ENCODE measurements around the gene PLA2G10. TPM values are rescaled to one million over a fixed set of nuclear protein-coding genes. Genes with fewer than 3 reads are reported as not detected.
"Not testable (repeated sequence)": the region's sequence is repeated elsewhere in the genome, so short reads cannot be mapped to it uniquely, and the experiment has no call there.

The PLA2G10 gene
- total and polyA plus RNA-seq, 8 donors = 0.20 to 18.6 (median 0.65) TPM

- intact Hi-C loops (cut with DNase I) = no loop called here
- H3K27me3 ChIP-seq = no peaks in the 10 kb centered on the region
- no peak overlapping the region for H3K4me3 ChIP-seq
Observed at GRCh38 chr16:14682121-14682520, 12.0 kb downstream of the PLA2G10 start.

GRCh38 chr16:14681115-14681514 lies 13.0 kb downstream of the PLA2G10 start:
- Histone ChIP-seq H3K36me3 (no peaks in the 10 kb centered on the region), H3K4me3 (no peak overlapping the region), H3K27ac (no peak overlapping the region), H3K27me3 (no peaks in the 10 kb centered on the region), H3K4me1 (no peaks in the 10 kb centered on the region), H3K9me3 (no peaks in the 10 kb centered on the region)
- DNase-seq = no peak
- no peak for TF ChIP-seq CTCF (IDR thresholded peaks at IDR 0.05)
- intact Hi-C loops (cut with DNase I) = no loop called here
- ATAC-seq = no peak

More at GRCh38 chr16:14682121-14682520, 12.0 kb downstream of the PLA2G10 start:
- TF ChIP-seq CTCF (IDR thresholded peaks at IDR 0.05) = no peak
- Histone ChIP-seq H3K4me1 (no peaks in the 10 kb centered on the region), H3K27ac (no peak overlapping the region), H3K36me3 (no peaks in the 10 kb centered on the region), H3K9me3 (no peaks in the 10 kb centered on the region)
- no peak for DNase-seq
- ATAC-seq = no peak

- H3K9me3 ChIP-seq; H3K27me3 ChIP-seq; H3K36me3 ChIP-seq; H3K4me3 ChIP-seq; DNase-seq; intact Hi-C loops (cut with DNase I); H3K27ac ChIP-seq; ATAC-seq; H3K4me1 ChIP-seq: not testable (repeated sequence)
Observed at GRCh38 chr16:14680396-14680795, 13.7 kb downstream of the PLA2G10 start.

GRCh38 chr16:14678748-14679497 lies 15.2 kb downstream of the PLA2G10 start:
- no peaks in the 10 kb centered on the region for H3K9me3 ChIP-seq
- no peak for DNase-seq
- no peak overlapping the region for H3K27ac ChIP-seq
- no peaks in the 10 kb centered on the region for H3K4me1 ChIP-seq
- intact Hi-C loops (cut with DNase I) = no loop called here
- no peak for ATAC-seq
- H3K27me3 ChIP-seq = no peaks in the 10 kb centered on the region
- H3K4me3 ChIP-seq = no peak overlapping the region
- H3K36me3 ChIP-seq = no peaks in the 10 kb centered on the region
- TF ChIP-seq CTCF (IDR thresholded peaks at IDR 0.05) = no peak

GRCh38 chr16:14677627-14678026 lies 16.5 kb downstream of the PLA2G10 start:
- ATAC-seq (no peak), DNase-seq (no peak)
- Histone ChIP-seq H3K9me3 (no peaks in the 10 kb centered on the region), H3K4me1 (no peaks in the 10 kb centered on the region), H3K36me3 (no peaks in the 10 kb centered on the region), H3K27ac (no peak overlapping the region), H3K4me3 (no peak overlapping the region), H3K27me3 (no peaks in the 10 kb centered on the region)
- intact Hi-C loops (cut with DNase I) = no loop called here
- no peak for TF ChIP-seq CTCF (IDR thresholded peaks at IDR 0.05)

GRCh38 chr16:14676633-14677032 lies 17.5 kb downstream of the PLA2G10 start:
- no peaks in the 10 kb centered on the region for H3K9me3 ChIP-seq
- H3K36me3 ChIP-seq = no peaks in the 10 kb centered on the region
- ATAC-seq (no peak), DNase-seq (no peak)
- H3K27me3 ChIP-seq = no peaks in the 10 kb centered on the region
- H3K4me3 ChIP-seq = no peak overlapping the region
- no peak overlapping the region for H3K27ac ChIP-seq
- H3K4me1 ChIP-seq = no peaks in the 10 kb centered on the region
- intact Hi-C loops (cut with DNase I) = no loop called here
- TF ChIP-seq CTCF (IDR thresholded peaks at IDR 0.05) = no peak
